Measurements from ENCODE around the gene DGKD.
A peak's percentile ranks its signal among the peaks of the same experiment; 100 is the strongest.

Gene DGKD

GRCh38 chr2:233474308-233475160 lies 120.2 kb downstream of the DGKD start:
- no peak for TF ChIP-seq CTCF (IDR thresholded peaks at IDR 0.05; ENCODE audit: extremely low read depth, missing control alignments)
- DNase-seq (ENCODE audit: low spot score): no peak

- TF ChIP-seq CTCF (IDR thresholded peaks at IDR 0.05; ENCODE audit: extremely low read depth, missing control alignments): no peak
- peak; percentile 6 for DNase-seq (ENCODE audit: low spot score)
Observed at GRCh38 chr2:233476063-233476410, 121.7 kb downstream of the DGKD start.

- DNase-seq (ENCODE audit: low spot score): peak; percentile 19
- no peak for TF ChIP-seq CTCF (IDR thresholded peaks at IDR 0.05; ENCODE audit: extremely low read depth, missing control alignments)
Observed at GRCh38 chr2:233476651-233477547, 122.6 kb downstream of the DGKD start.

GRCh38 chr2:233477548-233478433 lies 123.5 kb downstream of the DGKD start:
- no peak for TF ChIP-seq CTCF (IDR thresholded peaks at IDR 0.05; ENCODE audit: extremely low read depth, missing control alignments)
- DNase-seq (ENCODE audit: low spot score): peak; percentile 13

- no peak for DNase-seq (ENCODE audit: low spot score)
- no peak for TF ChIP-seq CTCF (IDR thresholded peaks at IDR 0.05; ENCODE audit: extremely low read depth, missing control alignments)
Observed at GRCh38 chr2:233479616-233480489, 125.6 kb downstream of the DGKD start.

GRCh38 chr2:233480490-233481202 lies 126.4 kb downstream of the DGKD start:
- no peak for TF ChIP-seq CTCF (IDR thresholded peaks at IDR 0.05; ENCODE audit: extremely low read depth, missing control alignments)
- DNase-seq (ENCODE audit: low spot score): no peak

Measured in GM20000 (cell line).